K562 (cell line): ENCODE results near the gene AQP2.

ENCODE experiments used
- EZH2 ChIP-seq: IDR thresholded peaks from 2 replicates; pipeline ENCODE4 v1.6.1; 2012; ENCODE audit warnings: low read depth, mild to moderate bottlenecking, inconsistent platforms, low read length, borderline replicate concordance
- MLLT1 ChIP-seq, 2 experiments: fragments of 450-650 bp; IDR thresholded peaks; 2 replicates each; pipeline ENCODE4 v1.6.1; 2016
- POLR3G ChIP-seq: IDR thresholded peaks from 2 replicates; pipeline ENCODE4 v1.6.1; 2011; ENCODE audit not compliant: insufficient read length, insufficient replicate concordance; ENCODE audit errors: extremely low read depth
- SETDB1 ChIP-seq: IDR thresholded peaks from one replicate; pipeline ENCODE4 v1.6.1; 2012; ENCODE audit warnings: low read length, control low read depth, inconsistent platforms
- SMC3 ChIP-seq: conservative IDR thresholded peaks from 2 replicates; pipeline ENCODE4 v1.6.1; 2011; ENCODE audit warnings: low read depth, low read length, improper control_type of control experiment; ENCODE audit not compliant: insufficient read depth
- TAF1 ChIP-seq: IDR thresholded peaks from 2 replicates; pipeline ENCODE4 v1.6.1; 2011; ENCODE audit warnings: mild to moderate bottlenecking, low read length, moderate library complexity; ENCODE audit not compliant: insufficient read depth, control insufficient read depth, severe bottlenecking; ENCODE audit errors: extremely low read depth
- TRIM28 ChIP-seq: fragments of 450-650 bp; IDR thresholded peaks from 2 replicates; pipeline ENCODE4 v1.6.1; 2017
- YBX1 ChIP-seq: fragments of 450-650 bp; IDR thresholded peaks from 2 replicates; pipeline ENCODE4 v1.7.1; 2016; ENCODE audit warnings: mild to moderate bottlenecking
- ZFP36 ChIP-seq: fragments of 150-350 bp; IDR thresholded peaks from 2 replicates; pipeline ENCODE4 v1.6.1; 2018; ENCODE audit warnings: low read length, low read depth; ENCODE audit not compliant: partially characterized antibody
- TF ChIP-seq, protein P1 (sequence below): IDR thresholded peaks from 2 replicates; pipeline ENCODE4 v1.6.1; 2016; ENCODE audit warnings: missing genetic modification characterization, missing compliant biosample characterization
- TF ChIP-seq, protein P2 (sequence below), 3 experiments: IDR thresholded peaks in 2 of 3; conservative IDR thresholded peaks in 1 of 3; 2 replicates each; pipeline ENCODE4 v1.5.1; 2011 to 2012; ENCODE audit warnings: low read length in 3 of 3, mild to moderate bottlenecking in 3 of 3, control low read depth in 2 of 3, improper control_type of control experiment in 1 of 3, inconsistent platforms in 1 of 3, low read depth in 1 of 3, mixed read lengths in 1 of 3, moderate library complexity in 1 of 3; ENCODE audit not compliant: insufficient read depth in 2 of 3
- TF ChIP-seq, protein P3 (sequence below), 2 experiments: IDR thresholded peaks in 1 of 2; conservative IDR thresholded peaks in 1 of 2; 2 replicates each; pipeline ENCODE4 v1.6.1; 2016; ENCODE audit warnings: low read depth in 2 of 2, mild to moderate bottlenecking in 1 of 2, missing compliant biosample characterization in 1 of 2, missing genetic modification characterization in 1 of 2, moderate library complexity in 1 of 2

GRCh38 chr12:49905718-49906314 is 44.7 kb upstream of the AQP2 start:
- TF ChIP-seq, protein P1, sequence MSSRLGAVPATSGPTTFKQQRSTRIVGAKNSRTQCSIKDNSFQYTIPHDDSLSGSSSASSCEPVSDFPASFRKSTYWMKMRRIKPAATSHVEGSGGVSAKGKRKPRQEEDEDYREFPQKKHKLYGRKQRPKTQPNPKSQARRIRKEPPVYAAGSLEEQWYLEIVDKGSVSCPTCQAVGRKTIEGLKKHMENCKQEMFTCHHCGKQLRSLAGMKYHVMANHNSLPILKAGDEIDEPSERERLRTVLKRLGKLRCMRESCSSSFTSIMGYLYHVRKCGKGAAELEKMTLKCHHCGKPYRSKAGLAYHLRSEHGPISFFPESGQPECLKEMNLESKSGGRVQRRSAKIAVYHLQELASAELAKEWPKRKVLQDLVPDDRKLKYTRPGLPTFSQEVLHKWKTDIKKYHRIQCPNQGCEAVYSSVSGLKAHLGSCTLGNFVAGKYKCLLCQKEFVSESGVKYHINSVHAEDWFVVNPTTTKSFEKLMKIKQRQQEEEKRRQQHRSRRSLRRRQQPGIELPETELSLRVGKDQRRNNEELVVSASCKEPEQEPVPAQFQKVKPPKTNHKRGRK = no peak
- TF ChIP-seq TAF1 (no peak), EZH2 (no peak), MLLT1 (IDR thresholded peaks at IDR 0.05) (no peak), SETDB1 (no peak), SMC3 (no peak), YBX1 (no peak), ZFP36 (peak; percentile 71), POLR3G (no peak), TRIM28 (no peak)
- TF ChIP-seq, protein P2, sequence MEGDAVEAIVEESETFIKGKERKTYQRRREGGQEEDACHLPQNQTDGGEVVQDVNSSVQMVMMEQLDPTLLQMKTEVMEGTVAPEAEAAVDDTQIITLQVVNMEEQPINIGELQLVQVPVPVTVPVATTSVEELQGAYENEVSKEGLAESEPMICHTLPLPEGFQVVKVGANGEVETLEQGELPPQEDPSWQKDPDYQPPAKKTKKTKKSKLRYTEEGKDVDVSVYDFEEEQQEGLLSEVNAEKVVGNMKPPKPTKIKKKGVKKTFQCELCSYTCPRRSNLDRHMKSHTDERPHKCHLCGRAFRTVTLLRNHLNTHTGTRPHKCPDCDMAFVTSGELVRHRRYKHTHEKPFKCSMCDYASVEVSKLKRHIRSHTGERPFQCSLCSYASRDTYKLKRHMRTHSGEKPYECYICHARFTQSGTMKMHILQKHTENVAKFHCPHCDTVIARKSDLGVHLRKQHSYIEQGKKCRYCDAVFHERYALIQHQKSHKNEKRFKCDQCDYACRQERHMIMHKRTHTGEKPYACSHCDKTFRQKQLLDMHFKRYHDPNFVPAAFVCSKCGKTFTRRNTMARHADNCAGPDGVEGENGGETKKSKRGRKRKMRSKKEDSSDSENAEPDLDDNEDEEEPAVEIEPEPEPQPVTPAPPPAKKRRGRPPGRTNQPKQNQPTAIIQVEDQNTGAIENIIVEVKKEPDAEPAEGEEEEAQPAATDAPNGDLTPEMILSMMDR (IDR thresholded peaks at IDR 0.05 in 2 of 3, conservative IDR thresholded peaks at IDR 0.05 in 1 of 3; ENCODE audit: insufficient read depth in 2 of 3, low read depth in 1 of 3, low read length in 3 of 3) = no peak
- TF ChIP-seq, protein P3, sequence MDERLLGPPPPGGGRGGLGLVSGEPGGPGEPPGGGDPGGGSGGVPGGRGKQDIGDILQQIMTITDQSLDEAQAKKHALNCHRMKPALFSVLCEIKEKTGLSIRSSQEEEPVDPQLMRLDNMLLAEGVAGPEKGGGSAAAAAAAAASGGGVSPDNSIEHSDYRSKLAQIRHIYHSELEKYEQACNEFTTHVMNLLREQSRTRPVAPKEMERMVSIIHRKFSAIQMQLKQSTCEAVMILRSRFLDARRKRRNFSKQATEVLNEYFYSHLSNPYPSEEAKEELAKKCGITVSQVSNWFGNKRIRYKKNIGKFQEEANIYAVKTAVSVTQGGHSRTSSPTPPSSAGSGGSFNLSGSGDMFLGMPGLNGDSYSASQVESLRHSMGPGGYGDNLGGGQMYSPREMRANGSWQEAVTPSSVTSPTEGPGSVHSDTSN (CRISPR knock-in tag; IDR thresholded peaks at IDR 0.05; ENCODE audit: low read depth) = no peak
- TF ChIP-seq, protein P3 (tag; conservative IDR thresholded peaks at IDR 0.05; ENCODE audit: low read depth) = no peak
